ENCODE measurements around the gene PPP1R1B.

DNA sequence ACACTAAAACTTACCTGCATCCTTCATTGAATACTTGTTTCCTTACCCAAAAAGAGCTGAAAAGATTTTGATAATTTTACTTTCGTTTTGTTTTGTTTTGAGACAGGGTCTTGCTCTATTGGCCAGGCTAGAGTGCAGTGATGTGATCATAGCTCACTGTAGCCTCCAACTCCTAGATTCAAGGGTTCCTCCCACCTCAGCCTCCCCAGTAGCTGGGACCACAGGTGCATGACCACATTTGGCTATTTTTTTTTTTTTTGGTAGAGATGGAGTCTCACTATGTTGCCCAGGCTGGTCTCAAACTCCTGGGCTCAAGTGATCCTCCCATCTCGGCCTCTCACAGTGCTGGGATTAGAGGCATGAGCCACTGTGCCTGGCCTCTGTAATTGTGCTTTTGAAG is 28.4 kb downstream of the PPP1R1B start:
- TF ChIP-seq, protein P1, sequence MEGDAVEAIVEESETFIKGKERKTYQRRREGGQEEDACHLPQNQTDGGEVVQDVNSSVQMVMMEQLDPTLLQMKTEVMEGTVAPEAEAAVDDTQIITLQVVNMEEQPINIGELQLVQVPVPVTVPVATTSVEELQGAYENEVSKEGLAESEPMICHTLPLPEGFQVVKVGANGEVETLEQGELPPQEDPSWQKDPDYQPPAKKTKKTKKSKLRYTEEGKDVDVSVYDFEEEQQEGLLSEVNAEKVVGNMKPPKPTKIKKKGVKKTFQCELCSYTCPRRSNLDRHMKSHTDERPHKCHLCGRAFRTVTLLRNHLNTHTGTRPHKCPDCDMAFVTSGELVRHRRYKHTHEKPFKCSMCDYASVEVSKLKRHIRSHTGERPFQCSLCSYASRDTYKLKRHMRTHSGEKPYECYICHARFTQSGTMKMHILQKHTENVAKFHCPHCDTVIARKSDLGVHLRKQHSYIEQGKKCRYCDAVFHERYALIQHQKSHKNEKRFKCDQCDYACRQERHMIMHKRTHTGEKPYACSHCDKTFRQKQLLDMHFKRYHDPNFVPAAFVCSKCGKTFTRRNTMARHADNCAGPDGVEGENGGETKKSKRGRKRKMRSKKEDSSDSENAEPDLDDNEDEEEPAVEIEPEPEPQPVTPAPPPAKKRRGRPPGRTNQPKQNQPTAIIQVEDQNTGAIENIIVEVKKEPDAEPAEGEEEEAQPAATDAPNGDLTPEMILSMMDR (IDR thresholded peaks at IDR 0.05; ENCODE audit: low read length), result no peak
- TF ChIP-seq EZH2phosphoT487 (IDR thresholded peaks at IDR 0.05; ENCODE audit: low read length) (no peak), EZH2 (optimal IDR thresholded peaks at IDR 0.05; ENCODE audit: low read depth, low read length) (no peak)

Measured in MM.1S (cell line).